GDM1 (cell line): ENCODE measurements around the gene NYAP2.

Source experiments
- DNase-seq: peaks from one replicate; lab custom pipeline; 2025; lab: John Stamatoyannopoulos, UW

NYAP2 gene

GRCh38 chr2:225484751-225485150 lies 85.2 kb downstream of the NYAP2 start:
- no peak for DNase-seq

DNA sequence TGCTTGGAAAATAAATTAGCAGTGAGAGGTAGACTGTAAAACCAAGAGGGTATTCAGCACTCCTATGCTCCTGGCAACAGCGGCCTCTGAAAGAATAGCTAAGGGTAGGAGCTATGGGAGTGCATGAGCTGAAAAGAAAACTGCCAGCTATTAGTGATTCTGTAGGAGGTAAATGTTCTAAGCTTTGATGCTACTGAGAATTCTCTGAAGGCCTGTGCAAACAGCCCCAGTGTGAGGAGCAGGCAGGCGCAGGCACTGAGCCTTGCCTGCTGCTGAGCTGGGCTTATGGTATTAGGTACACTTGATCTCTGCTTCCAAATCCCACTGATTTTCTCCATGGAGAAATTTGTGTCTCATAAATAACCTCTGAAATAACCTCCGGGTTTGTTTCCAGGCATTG lies 86.7 kb downstream of the NYAP2 start:
- DNase-seq, result no peak

GRCh38 chr2:225487878-225488416 lies 88.4 kb downstream of the NYAP2 start:
- no peak for DNase-seq

GRCh38 chr2:225488743-225489142 lies 89.2 kb downstream of the NYAP2 start:
- no peak for DNase-seq

- no peak for DNase-seq
Measured at GRCh38 chr2:225493420-225494099, 94.0 kb downstream of the NYAP2 start.

DNA sequence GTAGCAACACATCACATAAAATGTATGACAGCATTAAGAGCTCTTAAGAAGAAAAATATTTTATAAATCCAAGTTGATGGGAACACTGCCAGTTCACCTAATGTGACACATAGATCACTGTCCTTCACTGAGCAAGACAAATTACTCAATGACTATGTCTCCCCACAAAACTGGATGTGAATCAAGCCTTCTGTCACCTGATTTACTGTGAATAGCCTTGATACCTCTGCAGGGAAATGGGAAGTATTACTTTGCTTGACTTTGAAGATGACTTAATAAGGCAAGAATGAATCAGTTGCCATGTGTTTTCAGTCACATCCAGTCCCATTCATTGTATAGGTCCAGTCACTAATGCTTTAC lies 94.6 kb downstream of the NYAP2 start:
- DNase-seq, result no peak

GRCh38 chr2:225495706-225496105 lies 96.2 kb downstream of the NYAP2 start:
- DNase-seq, result no peak

GRCh38 chr2:225496568-225496967 lies 97.1 kb downstream of the NYAP2 start:
- DNase-seq, result no peak

DNA sequence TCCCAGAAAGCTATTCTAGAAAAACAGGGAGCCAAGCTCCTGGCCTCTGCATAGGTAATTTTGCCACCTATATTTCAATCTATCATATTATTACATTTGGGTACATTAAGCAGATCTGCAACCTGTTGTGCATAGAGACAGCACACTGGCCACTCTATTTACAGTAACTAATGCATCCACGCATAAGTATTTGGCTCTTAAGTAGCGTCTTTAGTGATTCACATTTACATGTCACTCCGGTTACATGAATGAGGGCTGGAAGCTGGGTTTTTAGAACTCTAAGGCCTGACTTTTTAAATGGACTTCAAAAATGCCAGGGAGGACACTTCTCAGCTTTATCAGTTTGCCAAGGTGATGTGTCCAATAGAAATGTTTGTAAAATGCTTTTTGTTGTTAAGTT lies 97.7 kb downstream of the NYAP2 start:
- DNase-seq, result no peak

GRCh38 chr2:225501022-225501421 lies 101.5 kb downstream of the NYAP2 start:
- DNase-seq, result no peak

DNA sequence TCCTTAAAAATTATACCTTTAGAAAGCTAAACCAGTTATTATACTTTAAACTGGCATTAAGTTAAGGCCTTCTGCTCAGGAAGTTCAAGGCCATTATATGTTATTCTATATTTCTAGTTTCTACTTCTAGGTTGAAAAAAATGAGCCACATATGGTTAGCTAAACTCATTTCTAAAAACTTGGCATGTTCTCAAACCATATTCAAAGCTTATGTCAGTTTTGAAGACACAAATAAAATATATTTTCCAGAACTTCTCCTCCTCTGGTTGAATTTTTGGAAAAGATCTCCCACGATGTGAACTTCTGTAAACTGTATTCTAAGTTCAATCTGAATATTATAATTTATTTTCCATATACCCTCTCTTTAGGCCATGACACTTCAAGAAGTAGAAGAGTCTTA lies 103.5 kb downstream of the NYAP2 start:
- DNase-seq, result no peak

GRCh38 chr2:225510796-225511195 lies 111.3 kb downstream of the NYAP2 start:
- no peak for DNase-seq

DNA sequence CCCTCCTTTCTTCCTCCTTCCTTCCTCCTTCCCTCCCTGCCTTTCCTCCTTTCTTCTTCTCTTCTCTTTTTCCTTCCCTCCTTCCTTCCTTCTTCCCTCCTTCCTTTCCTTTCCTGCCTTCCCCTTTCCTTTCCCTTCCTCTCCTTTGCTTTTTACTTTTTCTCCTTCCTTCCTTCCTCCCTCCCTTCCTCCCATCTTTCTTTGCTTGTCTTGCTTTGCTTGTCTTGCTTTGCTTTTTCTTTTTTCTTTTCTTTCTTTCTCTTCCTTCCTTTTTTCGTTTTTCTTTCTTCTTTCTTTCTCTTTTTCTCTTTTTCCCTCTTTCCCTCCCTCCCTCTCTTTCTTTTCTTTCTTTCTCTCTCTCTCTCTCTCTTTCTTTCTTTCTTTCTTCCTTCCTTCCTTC lies 113.0 kb downstream of the NYAP2 start:
- DNase-seq, result no peak

GRCh38 chr2:225512876-225513540 lies 113.5 kb downstream of the NYAP2 start:
- DNase-seq, result no peak

DNA sequence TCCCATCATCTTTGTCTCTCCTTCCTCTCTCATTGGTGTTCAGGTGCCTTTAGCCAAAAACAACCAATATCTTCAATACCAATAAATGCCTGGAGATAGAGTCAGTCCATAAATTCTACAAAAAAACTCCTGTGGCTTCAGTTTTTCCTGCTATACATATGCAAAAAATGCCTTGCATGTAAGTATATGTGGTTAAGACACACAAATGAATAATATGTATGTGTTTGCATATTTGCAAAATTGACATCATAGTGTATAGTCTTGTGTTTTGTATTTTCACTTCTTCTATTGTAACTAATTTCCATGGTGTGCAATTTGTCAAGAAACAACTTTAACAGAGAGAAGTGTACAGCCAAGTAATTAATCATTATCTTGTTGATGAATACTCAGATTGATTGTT lies 115.5 kb downstream of the NYAP2 start:
- no peak for DNase-seq

DNA sequence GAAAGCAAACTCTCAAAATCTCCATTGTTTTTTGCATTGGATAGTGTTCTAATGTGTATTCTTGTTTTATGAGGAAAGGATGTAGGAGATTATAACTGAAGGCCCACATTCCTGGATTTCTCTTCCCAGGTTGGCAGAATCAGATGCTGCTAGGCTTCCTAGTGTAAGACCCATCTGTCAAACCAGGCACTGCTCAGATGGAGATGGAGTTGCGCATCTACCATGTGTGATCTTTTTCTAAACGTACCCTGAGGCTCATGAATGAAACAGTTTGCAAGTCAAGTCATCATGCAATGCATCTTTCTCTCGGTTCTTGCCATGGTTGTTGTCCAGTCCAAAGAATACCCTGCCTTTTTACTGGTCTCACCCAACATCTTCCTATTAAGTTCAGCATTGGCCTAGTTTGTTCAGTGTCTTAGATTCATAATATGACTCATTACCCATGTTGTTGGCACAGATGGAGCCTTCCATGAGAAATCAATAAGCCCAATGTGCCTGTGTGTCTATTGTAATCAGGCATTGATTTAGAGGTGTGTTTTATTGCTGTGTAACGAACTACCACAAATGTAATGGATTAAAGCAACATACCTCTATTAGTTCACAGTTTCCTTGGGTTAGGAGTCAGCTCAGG lies 127.4 kb downstream of the NYAP2 start:
- no peak for DNase-seq

- no peak for DNase-seq
Measured at GRCh38 chr2:225531559-225531958, 132.0 kb downstream of the NYAP2 start.

DNA sequence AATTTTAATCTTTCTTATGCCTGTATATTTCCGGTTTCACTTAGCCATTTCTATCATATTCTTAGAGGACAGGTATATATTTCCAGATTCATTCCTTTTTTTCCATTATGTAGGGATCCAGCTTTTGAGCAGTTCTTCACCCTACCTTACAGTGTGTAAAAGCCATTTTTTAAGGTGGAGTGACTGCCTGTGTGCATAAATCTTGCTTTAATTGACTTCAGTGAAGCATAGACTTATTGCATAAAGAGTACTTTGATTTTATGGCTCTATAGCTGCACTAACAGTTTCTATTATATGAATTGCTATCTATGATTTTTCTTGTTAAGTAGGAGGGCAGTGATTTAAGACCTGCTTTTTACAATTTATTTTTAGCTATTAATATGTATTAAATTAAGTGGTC lies 132.6 kb downstream of the NYAP2 start:
- DNase-seq, result no peak

DNA sequence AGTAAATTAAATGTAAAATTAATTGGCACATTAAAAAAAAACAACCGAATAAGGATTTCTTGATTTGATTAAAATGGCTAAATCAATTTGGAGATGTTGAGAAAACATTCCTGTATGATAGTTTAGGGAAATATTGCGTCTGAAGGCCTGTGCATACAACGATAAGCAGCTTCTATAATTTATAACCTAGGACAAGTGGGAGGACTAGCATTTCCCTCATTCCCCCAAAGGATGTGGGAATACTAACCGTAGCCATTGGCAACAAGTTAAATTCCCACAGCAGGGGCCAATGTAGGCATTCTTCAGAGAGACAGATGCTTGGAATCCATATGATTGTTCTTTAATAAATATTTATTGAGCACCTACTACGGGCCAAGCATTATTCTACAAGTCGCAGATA lies 134.5 kb downstream of the NYAP2 start:
- DNase-seq, result no peak

GRCh38 chr2:225534697-225535096 lies 135.2 kb downstream of the NYAP2 start:
- DNase-seq, result no peak

DNA sequence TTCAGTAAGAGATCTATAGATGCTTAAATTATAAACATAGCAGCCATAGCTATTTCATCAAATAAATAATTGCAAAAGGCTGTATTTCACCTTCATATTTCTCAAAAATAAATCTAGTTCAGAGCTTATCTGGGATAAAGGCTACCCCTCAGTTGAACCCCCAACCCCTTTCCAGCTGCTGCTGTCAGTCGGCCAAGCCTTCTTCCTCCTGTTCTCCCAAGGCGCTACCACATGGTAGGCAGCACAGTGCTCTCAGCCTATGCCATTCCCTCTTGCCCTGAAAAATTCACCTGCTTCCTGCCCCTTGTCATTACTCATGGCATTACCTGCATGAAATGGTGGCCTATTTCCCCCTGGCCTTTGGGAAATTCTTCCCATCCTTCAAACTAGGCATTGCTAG lies 136.5 kb downstream of the NYAP2 start:
- DNase-seq, result no peak

GRCh38 chr2:225543626-225544025 lies 144.1 kb downstream of the NYAP2 start:
- DNase-seq, result no peak

- no peak for DNase-seq
Measured at GRCh38 chr2:225556461-225556860, 157.0 kb downstream of the NYAP2 start.
